IMR-90 (cell line): Measurements from ENCODE around the gene ANKRD65. TPM values are rescaled to one million over a fixed set of nuclear protein-coding genes. Genes with fewer than 3 reads are reported as not detected.
"Not testable (repeated sequence)": the region's sequence is repeated elsewhere in the genome, so short reads cannot be mapped to it uniquely, and the experiment has no call there.

Experiments
- ATAC-seq: fragments of 200-7000 bp; cut with Tn5 transposase; 2 replicates; pipeline ENCODE4 v1.9.1; 2020; ENCODE audit warnings: low read depth, mild to moderate bottlenecking, moderate library complexity
- BruUV-seq: library from RNA; stranded (reverse); fragments of 400-500 nt; replicated peaks from 2 replicates; lab custom pipeline; 2021; lab: Mats Ljungman, UMichigan
- CTCF ChIA-PET: fragments of 300-600 bp; formaldehyde crosslinking; extraction: SDS; loops from one replicate; lab custom pipeline; 2021; ENCODE audit warnings: antibody characterized with exemption; lab: Yijun Ruan, JAX
- POLR2A ChIA-PET: fragments of 300-600 bp; sonication (Branson Sonifier 250); formaldehyde crosslinking; loops from one replicate; lab custom pipeline; 2022; ENCODE audit warnings: antibody characterized with exemption; ENCODE audit not compliant: unreplicated experiment; lab: Charles Lee
- DNase-seq: peaks from one replicate; pipeline ENCODE4 v3.0.0; 2013
- H2AFZ ChIP-seq: replicated peaks from 2 replicates; pipeline ENCODE3; 2013; ENCODE audit warnings: low read length, mild to moderate bottlenecking; ENCODE audit not compliant: poor library complexity
- H2AK5ac ChIP-seq: 2 replicates; pipeline ENCODE4 v1.6.1; 2013; ENCODE audit warnings: low read depth, low read length, inconsistent platforms
- H2AK9ac ChIP-seq: replicated peaks from 2 replicates; pipeline ENCODE3; 2013; ENCODE audit warnings: mild to moderate bottlenecking, low read depth, low read length, moderate library complexity; ENCODE audit not compliant: poor library complexity
- H2BK120ac ChIP-seq: 2 replicates; pipeline ENCODE4 v1.6.1; 2013; ENCODE audit warnings: low read depth, low read length, inconsistent platforms
- H2BK15ac ChIP-seq: 3 replicates; pipeline ENCODE4 v1.6.1; 2013; ENCODE audit warnings: low read depth, low read length, inconsistent platforms
- H2BK20ac ChIP-seq: 2 replicates; pipeline ENCODE4 v1.6.1; 2013; ENCODE audit warnings: low read depth, mild to moderate bottlenecking, inconsistent platforms, low read length, moderate library complexity
- H2BK5ac ChIP-seq: 2 replicates; pipeline ENCODE4 v1.6.1; 2013; ENCODE audit warnings: mild to moderate bottlenecking, low read depth, low read length, inconsistent platforms; ENCODE audit not compliant: poor library complexity, severe bottlenecking
- H3K14ac ChIP-seq: replicated peaks from 2 replicates; pipeline ENCODE4 v1.6.1; 2013; ENCODE audit warnings: low read depth, low read length, inconsistent platforms
- H3K18ac ChIP-seq: 2 replicates; pipeline ENCODE4 v1.6.1; 2013; ENCODE audit warnings: low read depth, low read length, control low read depth
- H3K23ac ChIP-seq: 2 replicates; pipeline ENCODE4 v1.6.1; 2013; ENCODE audit warnings: low read depth, low read length, inconsistent platforms
- H3K27ac ChIP-seq: 2 replicates; pipeline ENCODE4 v1.5.1; 2013; ENCODE audit warnings: mild to moderate bottlenecking, control low read depth, low read length; ENCODE audit not compliant: insufficient read depth
- H3K27me3 ChIP-seq: 2 replicates; pipeline ENCODE4 v1.6.1; 2013; ENCODE audit warnings: low read length; ENCODE audit not compliant: control insufficient read depth, insufficient read depth
- H3K36me3 ChIP-seq: 2 replicates; pipeline ENCODE4 v1.6.1; 2013; ENCODE audit warnings: low read length, mixed read lengths; ENCODE audit not compliant: control insufficient read depth, insufficient read depth
- H3K4ac ChIP-seq: 2 replicates; pipeline ENCODE4 v1.6.1; 2013; ENCODE audit warnings: low read depth, low read length, inconsistent platforms
- H3K4me1 ChIP-seq: 2 replicates; pipeline ENCODE4 v1.6.1; 2013; ENCODE audit warnings: low read length, mixed read lengths; ENCODE audit not compliant: control insufficient read depth, insufficient read depth
- H3K4me2 ChIP-seq: 2 replicates; pipeline ENCODE4 v1.6.1; 2013; ENCODE audit warnings: low read depth, mild to moderate bottlenecking, control low read depth, low read length, moderate library complexity
- H3K4me3 ChIP-seq: 2 replicates; pipeline ENCODE4 v1.5.1; 2013; ENCODE audit warnings: low read depth, mild to moderate bottlenecking, control low read depth, low read length, moderate library complexity; ENCODE audit not compliant: insufficient read depth
- H3K56ac ChIP-seq: 2 replicates; pipeline ENCODE4 v1.6.1; 2013; ENCODE audit warnings: low read length, inconsistent platforms; ENCODE audit not compliant: insufficient read depth; ENCODE audit errors: extremely low read depth
- H3K79me1 ChIP-seq, 2 experiments: 2 replicates each; pipeline ENCODE4 v1.6.1; 2013; ENCODE audit warnings: low read length in 2 of 2, inconsistent platforms in 1 of 2, low read depth in 1 of 2
- H3K9ac ChIP-seq: 2 replicates; pipeline ENCODE4 v1.6.1; 2013; ENCODE audit warnings: low read depth, low read length, control low read depth
- H3K9me1 ChIP-seq: 2 replicates; pipeline ENCODE4 v1.6.1; 2013; ENCODE audit warnings: low read length, inconsistent platforms; ENCODE audit not compliant: insufficient read depth
- H3K9me3 ChIP-seq: 2 replicates; pipeline ENCODE4 v1.6.1; 2013; ENCODE audit warnings: low read length; ENCODE audit not compliant: control insufficient read depth, insufficient read depth
- H4K20me1 ChIP-seq: 2 replicates; pipeline ENCODE4 v1.6.1; 2013; ENCODE audit warnings: low read length, inconsistent platforms; ENCODE audit not compliant: insufficient read depth
- H4K5ac ChIP-seq: 2 replicates; pipeline ENCODE4 v1.6.1; 2013; ENCODE audit warnings: mild to moderate bottlenecking, low read depth, low read length, control low read depth
- H4K8ac ChIP-seq, 2 experiments: 2 replicates each; pipeline ENCODE4 v1.6.1; 2013; ENCODE audit warnings: low read depth in 2 of 2, low read length in 2 of 2, control low read depth in 1 of 2, inconsistent platforms in 1 of 2
- H4K91ac ChIP-seq: 2 replicates; pipeline ENCODE4 v1.6.1; 2013; ENCODE audit warnings: low read depth, low read length, inconsistent platforms; ENCODE audit not compliant: insufficient read depth
- WGBS, 2 experiments: methylation state at CpG; one replicate each; pipeline versions ENCODE4 v1.1.5 to v1.1.7; 2013; ENCODE audit warnings: missing lambda C conversion rate in 2 of 2; ENCODE audit not compliant: insufficient read length in 1 of 2; ENCODE audit errors: extremely low coverage in 2 of 2; 5-methylcytosine and 5-hydroxymethylcytosine counted together
- dilution Hi-C: fragments of 300-500 bp; cut with HindIII; formaldehyde crosslinking; loops from one replicate; pipeline ENCODE4 v1.14.3; 2018; ENCODE audit warnings: low sequenced_read_pairs; ENCODE audit not compliant: unreplicated experiment
- in situ Hi-C: fragments of 300-500 bp; cut with MboI; formaldehyde crosslinking; loops from 3 replicates; pipeline ENCODE4 v1.14.3; 2019; ENCODE audit warnings: low sequenced_read_pairs, inconsistent platforms, mixed read lengths
- intact Hi-C: fragments of 100-400 bp; cut with micrococcal nuclease; formaldehyde crosslinking; loops from 2 replicates; pipeline ENCODE4 v1.10.0; 2022
- polyA plus RNA-seq, 3 experiments: library from polyadenylated mRNA; depleted of rRNA; stranded (reverse); fragments of >200 nt; gene quantifications; 2 replicates each; pipeline ENCODE4 v1.2.3, GENCODE V29; 2012; ENCODE audit warnings: low replicate concordance in 1 of 3
- total RNA-seq: library from RNA; depleted of rRNA; stranded (reverse); fragments of >200 nt; gene quantifications from 2 replicates; pipeline ENCODE4 v1.2.3, GENCODE V29; 2012

The ANKRD65 gene
- total and polyA plus RNA-seq, 2 of the 4 experiments (the other 2 are of a cell fraction) = 0.09 TPM; not detected in 1

- H3K18ac ChIP-seq, DNase-seq, BruUV-seq, ATAC-seq, H3K14ac ChIP-seq, H3K27ac ChIP-seq, H2BK15ac ChIP-seq, H3K27me3 ChIP-seq, H3K9me1 ChIP-seq, H4K20me1 ChIP-seq, H4K5ac ChIP-seq, H4K8ac ChIP-seq, H3K36me3 ChIP-seq, H3K4ac ChIP-seq, H3K9ac ChIP-seq, H2AFZ ChIP-seq, H3K56ac ChIP-seq, H2BK120ac ChIP-seq, in situ Hi-C loops, POLR2A ChIA-PET, H2AK9ac ChIP-seq, H2BK20ac ChIP-seq, H2AK5ac ChIP-seq, H3K4me3 ChIP-seq, dilution Hi-C loops, H3K9me3 ChIP-seq, H3K23ac ChIP-seq, H4K91ac ChIP-seq, H3K79me1 ChIP-seq, intact Hi-C loops, H2BK5ac ChIP-seq, CTCF ChIA-PET, H3K4me2 ChIP-seq: not testable (repeated sequence)
- WGBS, 2 experiments = 100% methylated on average over 3 of the region's 6 CpGs; no CpG with 5 or more reads in 1 of the 2 experiments
- peaks cover 20% of the 10 kb centered on the region for H3K4me1 ChIP-seq
Observed at GRCh38 chr1:1428967-1429366, 7.9 kb upstream of the ANKRD65 start.
